ENCODE measurements around the gene CCR4.
A peak's percentile ranks its signal among the peaks of the same experiment; 100 is the strongest.
"Not testable (repeated sequence)": the region's sequence is repeated elsewhere in the genome, so short reads cannot be mapped to it uniquely, and the experiment has no call there.

CCR4 gene

DNA sequence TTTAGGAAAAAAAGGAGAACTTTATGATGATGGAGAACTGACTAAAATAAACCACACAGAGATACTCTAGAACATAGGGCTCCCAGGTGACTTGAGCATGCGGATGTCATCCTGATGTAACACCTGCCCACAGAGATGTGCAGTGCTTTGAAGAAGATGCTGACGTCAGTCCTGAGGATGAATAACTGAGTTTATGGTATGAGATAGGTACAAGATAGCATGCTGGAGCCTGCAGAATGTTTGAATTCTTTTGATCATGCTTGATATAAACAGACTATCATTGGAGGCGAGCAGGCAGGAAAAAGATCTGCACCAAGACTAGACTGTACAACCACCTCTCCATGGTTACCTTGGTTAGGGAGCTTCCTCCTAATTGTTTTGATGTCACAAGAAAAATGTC is 12.4 kb downstream of the CCR4 start:
- TF ChIP-seq, protein P1, sequence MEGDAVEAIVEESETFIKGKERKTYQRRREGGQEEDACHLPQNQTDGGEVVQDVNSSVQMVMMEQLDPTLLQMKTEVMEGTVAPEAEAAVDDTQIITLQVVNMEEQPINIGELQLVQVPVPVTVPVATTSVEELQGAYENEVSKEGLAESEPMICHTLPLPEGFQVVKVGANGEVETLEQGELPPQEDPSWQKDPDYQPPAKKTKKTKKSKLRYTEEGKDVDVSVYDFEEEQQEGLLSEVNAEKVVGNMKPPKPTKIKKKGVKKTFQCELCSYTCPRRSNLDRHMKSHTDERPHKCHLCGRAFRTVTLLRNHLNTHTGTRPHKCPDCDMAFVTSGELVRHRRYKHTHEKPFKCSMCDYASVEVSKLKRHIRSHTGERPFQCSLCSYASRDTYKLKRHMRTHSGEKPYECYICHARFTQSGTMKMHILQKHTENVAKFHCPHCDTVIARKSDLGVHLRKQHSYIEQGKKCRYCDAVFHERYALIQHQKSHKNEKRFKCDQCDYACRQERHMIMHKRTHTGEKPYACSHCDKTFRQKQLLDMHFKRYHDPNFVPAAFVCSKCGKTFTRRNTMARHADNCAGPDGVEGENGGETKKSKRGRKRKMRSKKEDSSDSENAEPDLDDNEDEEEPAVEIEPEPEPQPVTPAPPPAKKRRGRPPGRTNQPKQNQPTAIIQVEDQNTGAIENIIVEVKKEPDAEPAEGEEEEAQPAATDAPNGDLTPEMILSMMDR (IDR thresholded peaks at IDR 0.05; ENCODE audit: borderline replicate concordance, insufficient read depth, low read depth, low read length) = no peak
- H3K4me3 ChIP-seq (ENCODE audit: low read depth, low read length) = no peak overlapping the region

DNA sequence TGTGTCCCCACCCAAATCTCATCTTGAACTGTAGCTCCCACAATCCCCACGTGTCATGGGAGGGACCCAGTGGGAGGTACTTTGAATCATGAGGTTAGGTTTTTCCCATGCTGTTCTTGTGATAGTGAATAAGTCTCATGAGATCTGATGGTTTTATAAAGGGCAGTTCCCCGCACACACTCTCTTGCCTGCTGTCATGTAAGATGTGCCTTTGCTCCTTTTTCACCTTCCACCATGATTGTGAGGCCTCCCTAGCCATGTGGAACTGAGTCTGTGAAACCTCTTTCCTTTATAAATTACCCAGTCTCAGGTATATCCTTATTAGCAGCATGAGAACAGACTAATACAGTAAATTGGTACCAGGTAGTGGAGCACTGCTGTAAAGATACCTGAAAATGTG is 13.3 kb downstream of the CCR4 start:
- H3K4me3 ChIP-seq (ENCODE audit: low read depth, low read length) = not testable (repeated sequence)

DNA sequence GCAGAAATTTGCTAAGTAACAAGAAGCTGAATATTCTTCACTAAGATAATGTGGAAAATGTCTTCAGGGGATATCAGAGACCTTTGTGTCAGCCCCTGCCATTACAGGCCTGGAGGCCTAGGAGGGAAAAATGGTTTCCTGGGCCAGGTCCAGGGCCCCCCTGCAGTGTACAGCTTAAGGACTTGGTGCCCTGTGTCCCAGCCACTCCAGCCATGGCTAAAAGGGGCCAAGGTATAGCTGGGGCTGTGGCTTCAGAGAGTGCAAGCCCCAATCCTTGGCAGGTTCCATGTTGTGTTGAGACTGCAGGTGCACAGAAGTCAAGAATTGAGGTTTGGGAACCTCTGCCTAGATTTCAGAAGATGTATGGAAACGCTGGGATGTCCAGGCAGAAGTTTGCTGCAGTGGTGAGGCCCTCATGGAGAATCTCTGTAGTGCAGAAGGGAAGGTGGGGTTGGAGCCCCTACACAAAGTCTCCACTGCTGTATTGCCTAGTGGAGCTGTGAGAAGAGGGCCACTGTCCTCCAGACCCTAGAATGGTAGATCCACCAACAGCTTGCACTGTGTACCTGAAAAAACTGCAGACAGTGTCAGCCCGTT is 14.3 kb downstream of the CCR4 start:
- H3K4me3 ChIP-seq (ENCODE audit: low read depth, low read length) = not testable (repeated sequence)

DNA sequence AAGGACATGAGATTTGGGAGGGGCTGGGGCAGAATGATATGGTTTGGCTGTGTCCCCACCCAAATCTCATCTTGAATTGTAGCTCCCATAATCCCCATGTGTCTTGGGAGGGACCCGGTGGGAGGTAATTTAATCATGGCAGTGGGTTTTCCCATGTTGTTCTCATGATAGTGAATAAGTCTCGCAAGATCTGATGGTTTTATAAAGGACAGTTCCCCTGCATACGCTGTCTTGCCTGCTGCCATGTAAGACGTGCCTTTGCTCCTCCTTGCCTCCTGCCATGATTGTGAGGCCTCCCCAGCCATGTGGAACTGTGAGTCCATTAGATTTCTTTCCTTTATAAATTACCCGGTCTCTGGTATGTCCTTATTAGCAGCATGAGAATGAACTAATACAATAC is 15.2 kb downstream of the CCR4 start:
- H3K4me3 ChIP-seq (ENCODE audit: low read depth, low read length) = not testable (repeated sequence)

DNA sequence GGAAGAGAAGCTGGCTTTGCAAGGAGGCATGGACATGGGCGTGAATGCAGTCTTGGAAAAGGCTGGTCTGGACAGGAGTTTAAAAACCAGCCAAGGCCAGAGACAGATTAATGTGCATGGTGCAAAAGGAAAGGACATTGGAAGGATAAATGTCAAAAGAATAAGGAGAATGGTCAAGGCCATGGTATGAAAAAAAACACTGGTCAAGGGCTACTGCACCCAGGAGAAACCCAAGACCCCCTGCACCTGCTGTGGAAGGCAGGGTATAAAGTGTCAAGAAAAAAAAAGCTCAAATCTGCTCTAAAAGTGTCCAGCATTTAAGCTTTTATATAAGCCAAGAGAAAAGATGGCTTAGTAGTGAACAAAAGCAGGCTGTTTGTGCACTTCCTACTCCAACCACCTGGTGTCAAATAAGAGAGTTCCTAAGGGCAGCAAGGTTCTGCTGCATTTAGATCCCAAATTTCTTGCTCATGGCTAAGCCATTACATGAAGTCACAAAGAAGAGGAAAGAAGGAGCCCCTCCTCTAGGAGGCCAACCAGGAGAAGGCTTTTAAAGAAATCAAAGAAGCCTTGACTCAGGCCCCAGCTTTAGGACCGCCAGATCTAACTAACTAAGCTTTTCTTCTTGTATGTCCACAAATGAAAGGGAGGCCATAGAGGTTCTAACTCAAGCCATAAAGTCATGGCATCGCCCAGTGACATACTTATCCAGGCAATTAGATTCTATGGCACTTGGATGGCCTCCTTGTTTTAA is 16.9 kb downstream of the CCR4 start:
- H3K4me3 ChIP-seq (ENCODE audit: low read depth, low read length) = no peak overlapping the region
- TF ChIP-seq, protein P1 (IDR thresholded peaks at IDR 0.05; ENCODE audit: borderline replicate concordance, insufficient read depth, low read depth, low read length) = peak; percentile 13; the same call in 1 of the 2 replicates

DNA sequence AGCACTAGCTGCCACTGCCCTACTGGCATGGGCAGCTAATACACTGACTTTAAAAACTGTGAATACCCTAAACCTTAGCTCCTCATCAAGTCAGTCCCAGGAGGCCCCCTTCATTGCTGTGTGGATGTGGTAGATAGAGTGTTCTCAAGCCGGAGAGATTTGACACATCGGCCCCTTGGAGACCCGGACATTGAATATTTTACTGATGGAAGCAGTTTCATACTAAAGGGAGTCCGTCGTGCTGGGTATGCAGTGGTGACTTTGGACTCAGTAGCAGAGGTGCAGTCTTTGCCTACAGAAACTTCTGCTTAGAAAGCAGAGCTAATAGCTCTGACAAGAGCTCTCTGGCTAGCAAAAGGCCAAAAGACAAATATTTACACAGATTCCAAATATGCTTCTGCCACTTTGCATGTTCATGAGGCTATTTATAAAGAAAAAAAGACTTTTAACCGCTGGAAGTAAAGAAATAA is 17.5 kb downstream of the CCR4 start:
- no peak overlapping the region for H3K4me3 ChIP-seq (ENCODE audit: low read depth, low read length)
- TF ChIP-seq, protein P1 (IDR thresholded peaks at IDR 0.05; ENCODE audit: borderline replicate concordance, insufficient read depth, low read depth, low read length) = no peak

DNA sequence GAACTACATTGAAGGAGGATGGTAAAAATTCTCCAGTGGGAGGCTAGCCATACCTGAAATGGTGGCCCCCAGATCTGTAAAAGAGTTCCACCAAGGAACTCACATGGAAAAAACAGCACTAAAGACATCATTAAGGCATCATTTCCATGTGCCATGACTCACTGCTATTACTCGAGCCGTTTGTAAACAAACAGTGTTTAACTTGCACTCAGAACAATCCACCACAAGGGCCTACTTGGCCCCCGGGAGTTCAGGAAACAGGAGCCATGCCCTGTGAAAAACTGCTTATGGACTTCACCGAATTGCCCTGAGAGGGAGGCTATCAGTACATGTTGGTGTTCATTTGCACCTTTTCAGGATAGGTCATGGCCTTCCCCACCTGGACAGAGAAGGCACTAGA is 18.2 kb downstream of the CCR4 start:
- H3K4me3 ChIP-seq (ENCODE audit: low read depth, low read length) = no peak overlapping the region
- TF ChIP-seq, protein P1 (IDR thresholded peaks at IDR 0.05; ENCODE audit: borderline replicate concordance, insufficient read depth, low read depth, low read length) = no peak

DNA sequence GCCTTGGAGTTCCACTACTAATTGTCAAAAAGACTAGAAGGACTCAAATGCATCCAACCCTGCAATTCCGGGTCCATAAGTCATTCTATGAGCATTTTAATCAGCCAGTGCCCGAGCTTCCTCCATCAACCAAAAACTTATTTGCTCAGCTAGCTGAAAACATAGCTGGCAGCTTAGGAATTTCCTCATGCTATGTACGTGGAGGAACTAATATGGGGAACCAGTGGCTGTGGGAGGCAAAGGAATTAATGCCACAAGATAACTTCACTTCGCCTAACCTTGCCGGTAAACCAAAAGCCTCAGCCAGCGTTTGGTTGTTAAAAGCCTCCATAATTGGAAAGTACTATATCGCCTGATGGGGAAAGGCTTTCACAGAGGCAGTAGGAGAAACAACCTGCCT is 19.8 kb downstream of the CCR4 start:
- H3K4me3 ChIP-seq (ENCODE audit: low read depth, low read length) = not testable (repeated sequence)

DNA sequence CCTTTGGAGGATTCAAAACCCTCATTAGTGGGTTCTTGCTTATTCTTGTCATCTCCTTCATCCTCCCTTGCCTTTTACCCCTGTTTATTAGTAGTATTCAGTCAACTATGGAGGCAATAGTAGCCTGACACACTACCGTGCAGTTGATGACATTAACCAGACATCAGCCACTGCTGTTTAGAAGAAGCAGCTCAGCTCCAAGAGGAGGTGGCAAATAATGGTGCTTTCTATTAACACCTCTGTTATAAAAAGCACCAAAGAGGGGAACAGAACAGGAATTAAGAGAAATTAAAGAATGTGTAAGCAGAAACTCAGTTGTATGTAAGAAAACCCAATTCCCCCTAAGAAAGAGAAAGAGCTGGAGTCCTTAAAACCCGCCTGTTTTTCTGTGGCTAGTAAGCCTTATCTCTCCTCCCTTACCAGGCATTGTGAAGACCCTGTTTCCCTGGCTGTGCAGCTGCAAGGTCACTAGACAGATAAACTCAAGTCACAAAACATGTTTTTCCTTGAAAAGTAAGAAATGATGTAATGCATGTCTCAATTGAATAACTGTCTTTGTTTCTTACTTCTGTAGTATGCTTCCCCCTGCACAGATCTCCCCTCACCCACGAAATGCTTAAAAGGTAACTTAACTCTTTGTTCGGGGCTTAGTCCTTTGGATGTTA is 21.2 kb downstream of the CCR4 start:
- TF ChIP-seq, protein P1 (IDR thresholded peaks at IDR 0.05; ENCODE audit: borderline replicate concordance, insufficient read depth, low read depth, low read length) = no peak

More for the DNA sequence above, 21.2 kb downstream of the CCR4 start:
- H3K4me3 ChIP-seq (ENCODE audit: low read depth, low read length) = no peak overlapping the region
